ENCODE data around the gene MAGI2.

DNA sequence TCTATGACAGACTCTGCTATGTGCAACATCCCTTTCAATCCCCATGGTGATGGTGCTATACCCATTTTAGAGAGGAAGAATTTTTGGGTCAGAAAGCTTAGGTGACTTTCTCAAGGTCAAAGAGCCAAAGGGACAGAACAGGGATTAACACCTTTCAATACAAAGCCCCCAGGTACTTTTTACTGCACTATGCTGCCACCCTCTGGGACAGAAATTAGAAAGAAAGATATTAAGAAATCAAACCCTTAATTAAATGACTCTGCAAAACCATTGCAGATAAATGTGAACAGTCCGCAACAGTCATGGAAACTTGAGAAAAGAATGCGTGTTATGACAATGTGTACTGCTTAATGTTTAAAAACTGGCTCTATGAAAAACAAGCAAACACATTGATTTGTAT is 673.7 kb downstream of the MAGI2 start:
- TF ChIP-seq, protein P1, sequence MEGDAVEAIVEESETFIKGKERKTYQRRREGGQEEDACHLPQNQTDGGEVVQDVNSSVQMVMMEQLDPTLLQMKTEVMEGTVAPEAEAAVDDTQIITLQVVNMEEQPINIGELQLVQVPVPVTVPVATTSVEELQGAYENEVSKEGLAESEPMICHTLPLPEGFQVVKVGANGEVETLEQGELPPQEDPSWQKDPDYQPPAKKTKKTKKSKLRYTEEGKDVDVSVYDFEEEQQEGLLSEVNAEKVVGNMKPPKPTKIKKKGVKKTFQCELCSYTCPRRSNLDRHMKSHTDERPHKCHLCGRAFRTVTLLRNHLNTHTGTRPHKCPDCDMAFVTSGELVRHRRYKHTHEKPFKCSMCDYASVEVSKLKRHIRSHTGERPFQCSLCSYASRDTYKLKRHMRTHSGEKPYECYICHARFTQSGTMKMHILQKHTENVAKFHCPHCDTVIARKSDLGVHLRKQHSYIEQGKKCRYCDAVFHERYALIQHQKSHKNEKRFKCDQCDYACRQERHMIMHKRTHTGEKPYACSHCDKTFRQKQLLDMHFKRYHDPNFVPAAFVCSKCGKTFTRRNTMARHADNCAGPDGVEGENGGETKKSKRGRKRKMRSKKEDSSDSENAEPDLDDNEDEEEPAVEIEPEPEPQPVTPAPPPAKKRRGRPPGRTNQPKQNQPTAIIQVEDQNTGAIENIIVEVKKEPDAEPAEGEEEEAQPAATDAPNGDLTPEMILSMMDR (IDR thresholded peaks at IDR 0.05; ENCODE audit: borderline replicate concordance, extremely low read depth, low read length, poor library complexity, severe bottlenecking) = no peak
- no peak for TF ChIP-seq EZH2 (IDR thresholded peaks at IDR 0.05; ENCODE audit: borderline replicate concordance, low read depth, low read length, severe bottlenecking)

Measured in DND-41 (cell line).